ENCODE measurements around the gene CERS6. TPM values are rescaled to one million over a fixed set of nuclear protein-coding genes. Genes with fewer than 3 reads are reported as not detected.

Gene CERS6
- total and polyA plus RNA-seq, 2 experiments from 2014 or later, result 7.4 to 35.0 TPM

DNA sequence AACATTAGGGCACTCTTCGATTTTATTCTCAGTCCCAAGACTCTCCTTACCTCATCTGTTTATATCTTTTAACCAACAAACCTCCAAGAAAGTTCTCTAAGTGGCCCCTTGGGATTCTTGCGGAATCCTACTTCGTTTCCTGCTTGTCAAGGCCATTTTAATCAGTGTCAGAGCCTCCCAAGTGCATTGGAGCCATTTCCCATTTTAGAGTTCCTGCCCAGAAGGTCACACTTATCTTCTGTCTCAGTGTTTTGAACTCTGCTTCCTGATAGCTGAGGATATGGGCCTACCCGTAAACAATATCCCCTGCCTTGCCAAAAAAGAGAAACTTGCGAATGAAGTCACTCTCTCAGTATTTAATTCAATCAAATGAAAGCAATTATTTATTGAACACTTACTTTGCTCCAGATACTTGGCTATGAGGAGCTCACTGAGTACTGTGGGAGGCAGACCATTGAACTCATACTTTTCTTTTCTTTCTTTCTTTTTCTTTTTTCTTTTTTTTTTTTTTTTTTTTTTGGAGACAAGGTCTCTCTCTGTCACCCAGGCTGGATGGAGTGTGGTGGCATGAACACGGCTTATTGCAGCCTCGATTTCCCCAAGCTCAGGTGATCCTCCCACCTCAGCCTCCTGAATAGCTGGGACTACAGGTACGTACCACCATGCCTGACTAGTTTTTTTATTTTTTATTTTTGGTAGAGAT, 340.7 kb downstream of the CERS6 start (continued):
- TF ChIP-seq ZNF462 (CRISPR knock-in tag; IDR thresholded peaks at IDR 0.05) (no peak), CREB1 (CRISPR knock-in tag; IDR thresholded peaks at IDR 0.05; ENCODE audit: low read depth) (no peak), STAT1 (IDR thresholded peaks at IDR 0.05; ENCODE audit: unreplicated experiment) (no peak), POLR2AphosphoS5 (IDR thresholded peaks at IDR 0.05; ENCODE audit: low read depth) (no peak), JUNB (IDR thresholded peaks at IDR 0.05; ENCODE audit: unreplicated experiment) (no peak), NANOG (IDR thresholded peaks at IDR 0.05; ENCODE audit: borderline replicate concordance) (no peak)
- TF ChIP-seq, protein P1, sequence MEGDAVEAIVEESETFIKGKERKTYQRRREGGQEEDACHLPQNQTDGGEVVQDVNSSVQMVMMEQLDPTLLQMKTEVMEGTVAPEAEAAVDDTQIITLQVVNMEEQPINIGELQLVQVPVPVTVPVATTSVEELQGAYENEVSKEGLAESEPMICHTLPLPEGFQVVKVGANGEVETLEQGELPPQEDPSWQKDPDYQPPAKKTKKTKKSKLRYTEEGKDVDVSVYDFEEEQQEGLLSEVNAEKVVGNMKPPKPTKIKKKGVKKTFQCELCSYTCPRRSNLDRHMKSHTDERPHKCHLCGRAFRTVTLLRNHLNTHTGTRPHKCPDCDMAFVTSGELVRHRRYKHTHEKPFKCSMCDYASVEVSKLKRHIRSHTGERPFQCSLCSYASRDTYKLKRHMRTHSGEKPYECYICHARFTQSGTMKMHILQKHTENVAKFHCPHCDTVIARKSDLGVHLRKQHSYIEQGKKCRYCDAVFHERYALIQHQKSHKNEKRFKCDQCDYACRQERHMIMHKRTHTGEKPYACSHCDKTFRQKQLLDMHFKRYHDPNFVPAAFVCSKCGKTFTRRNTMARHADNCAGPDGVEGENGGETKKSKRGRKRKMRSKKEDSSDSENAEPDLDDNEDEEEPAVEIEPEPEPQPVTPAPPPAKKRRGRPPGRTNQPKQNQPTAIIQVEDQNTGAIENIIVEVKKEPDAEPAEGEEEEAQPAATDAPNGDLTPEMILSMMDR (conservative IDR thresholded peaks at IDR 0.05; ENCODE audit: low read depth in 2 of 2), result no peak

DNA sequence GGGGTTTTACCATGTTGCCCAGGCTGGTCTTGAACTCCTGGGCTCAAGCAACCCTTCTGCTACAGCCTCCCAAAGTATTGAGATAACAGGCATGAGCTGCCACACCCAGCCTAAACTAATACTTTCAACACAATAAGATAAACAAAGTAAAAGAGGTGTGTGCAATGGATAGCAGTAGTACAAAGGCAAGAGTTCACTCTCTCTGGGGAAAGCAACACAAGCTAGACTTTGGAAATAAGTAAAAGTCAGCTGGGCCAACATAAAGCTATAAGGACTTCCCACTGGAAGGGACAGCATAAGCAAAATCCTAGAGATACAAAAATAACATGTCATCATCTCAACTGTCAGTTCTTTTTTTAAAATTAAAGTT, 341.2 kb downstream of the CERS6 start:
- H3K9me3 Mint-ChIP-seq, result no peaks in the 10 kb centered on the region; the same call in 1 of the 3 replicates
- Histone ChIP-seq H4K20me1 (replicated peaks; ENCODE audit: insufficient read depth) (no peaks in the 10 kb centered on the region), H3K4me2 (no peak overlapping the region), H3K36me3 (ENCODE audit: insufficient read depth) (no peaks in the 10 kb centered on the region), H3K79me2 (replicated peaks; ENCODE audit: insufficient read depth) (no peaks in the 10 kb centered on the region), H3F3A (replicated peaks; ENCODE audit: low read depth) (no peaks in the 10 kb centered on the region), H3K4me1 (ENCODE audit: insufficient read depth) (peaks cover 24% of the 10 kb centered on the region), H3K27ac (ENCODE audit: low read depth) (no peak overlapping the region), H2AFZ (no peak overlapping the region; the same call in 1 of the 2 replicates), H3K9me2 (ENCODE audit: insufficient read depth) (peaks cover 20% of the 10 kb centered on the region), H3K27me3 (ENCODE audit: insufficient read depth) (no peaks in the 10 kb centered on the region), H3K4me3 (no peak overlapping the region)
- DNase-seq (ENCODE audit: low spot score), result no peak
- peaks cover 31% of the 10 kb centered on the region for H3K4me1 Mint-ChIP-seq
- ATAC-seq, result no peak
- TF ChIP-seq STAT1 (IDR thresholded peaks at IDR 0.05; ENCODE audit: unreplicated experiment), result no peak
- TF ChIP-seq EZH2 (IDR thresholded peaks at IDR 0.05; ENCODE audit: low read depth, unreplicated experiment), result no peak
- TF ChIP-seq, protein P2, sequence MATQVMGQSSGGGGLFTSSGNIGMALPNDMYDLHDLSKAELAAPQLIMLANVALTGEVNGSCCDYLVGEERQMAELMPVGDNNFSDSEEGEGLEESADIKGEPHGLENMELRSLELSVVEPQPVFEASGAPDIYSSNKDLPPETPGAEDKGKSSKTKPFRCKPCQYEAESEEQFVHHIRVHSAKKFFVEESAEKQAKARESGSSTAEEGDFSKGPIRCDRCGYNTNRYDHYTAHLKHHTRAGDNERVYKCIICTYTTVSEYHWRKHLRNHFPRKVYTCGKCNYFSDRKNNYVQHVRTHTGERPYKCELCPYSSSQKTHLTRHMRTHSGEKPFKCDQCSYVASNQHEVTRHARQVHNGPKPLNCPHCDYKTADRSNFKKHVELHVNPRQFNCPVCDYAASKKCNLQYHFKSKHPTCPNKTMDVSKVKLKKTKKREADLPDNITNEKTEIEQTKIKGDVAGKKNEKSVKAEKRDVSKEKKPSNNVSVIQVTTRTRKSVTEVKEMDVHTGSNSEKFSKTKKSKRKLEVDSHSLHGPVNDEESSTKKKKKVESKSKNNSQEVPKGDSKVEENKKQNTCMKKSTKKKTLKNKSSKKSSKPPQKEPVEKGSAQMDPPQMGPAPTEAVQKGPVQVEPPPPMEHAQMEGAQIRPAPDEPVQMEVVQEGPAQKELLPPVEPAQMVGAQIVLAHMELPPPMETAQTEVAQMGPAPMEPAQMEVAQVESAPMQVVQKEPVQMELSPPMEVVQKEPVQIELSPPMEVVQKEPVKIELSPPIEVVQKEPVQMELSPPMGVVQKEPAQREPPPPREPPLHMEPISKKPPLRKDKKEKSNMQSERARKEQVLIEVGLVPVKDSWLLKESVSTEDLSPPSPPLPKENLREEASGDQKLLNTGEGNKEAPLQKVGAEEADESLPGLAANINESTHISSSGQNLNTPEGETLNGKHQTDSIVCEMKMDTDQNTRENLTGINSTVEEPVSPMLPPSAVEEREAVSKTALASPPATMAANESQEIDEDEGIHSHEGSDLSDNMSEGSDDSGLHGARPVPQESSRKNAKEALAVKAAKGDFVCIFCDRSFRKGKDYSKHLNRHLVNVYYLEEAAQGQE (IDR thresholded peaks at IDR 0.05; ENCODE audit: unreplicated experiment), result no peak
- H3K4me3 Mint-ChIP-seq, result no peak overlapping the region
- no peaks in the 10 kb centered on the region for H3K36me3 Mint-ChIP-seq (ENCODE audit: low read depth)
- peaks cover 2% of the 10 kb centered on the region for H3K27me3 Mint-ChIP-seq (ENCODE audit: insufficient read depth, low read depth, poor library complexity)
- H3K27ac Mint-ChIP-seq, result no peak overlapping the region
